ENCODE data around the gene RELN. TPM values are rescaled to one million over a fixed set of nuclear protein-coding genes. Genes with fewer than 3 reads are reported as not detected.

The RELN gene
- total RNA-seq, 2 experiments from 2014 or later: not detected

DNA sequence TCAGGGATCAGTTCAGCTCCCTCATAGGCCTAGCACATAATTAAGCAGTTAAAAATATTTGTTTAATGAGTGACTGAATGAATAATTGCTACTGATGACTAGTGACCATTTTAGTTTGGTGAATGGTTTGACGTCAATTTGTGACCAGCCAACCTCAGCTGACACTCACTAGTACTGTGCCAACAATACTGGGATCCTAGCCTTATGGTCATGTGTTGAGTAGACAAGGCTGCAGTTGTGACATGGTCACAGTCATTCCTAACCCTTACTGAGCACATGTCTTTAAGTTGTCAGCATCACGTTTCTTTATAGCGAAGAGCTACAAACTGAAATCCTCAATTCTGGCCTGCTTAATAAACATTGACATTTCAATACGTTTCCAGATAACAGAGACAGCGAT lies 456.5 kb downstream of the RELN start:
- Mint-ChIP-seq H3K27ac (no peak overlapping the region), H3K4me3 (no peak overlapping the region), H3K4me1 (ENCODE audit: low read depth) (no peaks in the 10 kb centered on the region), H3K9me3 (no peaks in the 10 kb centered on the region), H3K36me3 (ENCODE audit: low read depth) (no peaks in the 10 kb centered on the region), H3K27me3 (peaks cover 33% of the 10 kb centered on the region)
- ATAC-seq (ENCODE audit: poor library complexity) (no peak), DNase-seq (no peak)
- Histone ChIP-seq H3K4me3 (ENCODE audit: low read length) (no peak overlapping the region), H3K27ac (ENCODE audit: low read depth in 1 of 2, low read length in 2 of 2) (no peak overlapping the region), H3K4me1 (ENCODE audit: insufficient read depth, low read length) (no peaks in the 10 kb centered on the region), H3K9me3 (ENCODE audit: control insufficient read depth in 1 of 2, insufficient read depth in 1 of 2, low read length in 2 of 2) (no peaks in the 10 kb centered on the region), H3K36me3 (ENCODE audit: insufficient read depth, low read length) (no peaks in the 10 kb centered on the region), H3K27me3 (ENCODE audit: control insufficient read depth in 1 of 2, insufficient read depth in 2 of 2, low read length in 2 of 2) (peaks cover 0 to 8% of the 10 kb centered on the region in 2 experiments)
- TF ChIP-seq, protein P1, sequence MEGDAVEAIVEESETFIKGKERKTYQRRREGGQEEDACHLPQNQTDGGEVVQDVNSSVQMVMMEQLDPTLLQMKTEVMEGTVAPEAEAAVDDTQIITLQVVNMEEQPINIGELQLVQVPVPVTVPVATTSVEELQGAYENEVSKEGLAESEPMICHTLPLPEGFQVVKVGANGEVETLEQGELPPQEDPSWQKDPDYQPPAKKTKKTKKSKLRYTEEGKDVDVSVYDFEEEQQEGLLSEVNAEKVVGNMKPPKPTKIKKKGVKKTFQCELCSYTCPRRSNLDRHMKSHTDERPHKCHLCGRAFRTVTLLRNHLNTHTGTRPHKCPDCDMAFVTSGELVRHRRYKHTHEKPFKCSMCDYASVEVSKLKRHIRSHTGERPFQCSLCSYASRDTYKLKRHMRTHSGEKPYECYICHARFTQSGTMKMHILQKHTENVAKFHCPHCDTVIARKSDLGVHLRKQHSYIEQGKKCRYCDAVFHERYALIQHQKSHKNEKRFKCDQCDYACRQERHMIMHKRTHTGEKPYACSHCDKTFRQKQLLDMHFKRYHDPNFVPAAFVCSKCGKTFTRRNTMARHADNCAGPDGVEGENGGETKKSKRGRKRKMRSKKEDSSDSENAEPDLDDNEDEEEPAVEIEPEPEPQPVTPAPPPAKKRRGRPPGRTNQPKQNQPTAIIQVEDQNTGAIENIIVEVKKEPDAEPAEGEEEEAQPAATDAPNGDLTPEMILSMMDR (IDR thresholded peaks at IDR 0.05): no peak
- ChIA-PET CTCF (no interaction called here), POLR2A (no interaction called here)
- intact Hi-C loops (cut with DNase I, micrococcal nuclease): no loop called here

DNA sequence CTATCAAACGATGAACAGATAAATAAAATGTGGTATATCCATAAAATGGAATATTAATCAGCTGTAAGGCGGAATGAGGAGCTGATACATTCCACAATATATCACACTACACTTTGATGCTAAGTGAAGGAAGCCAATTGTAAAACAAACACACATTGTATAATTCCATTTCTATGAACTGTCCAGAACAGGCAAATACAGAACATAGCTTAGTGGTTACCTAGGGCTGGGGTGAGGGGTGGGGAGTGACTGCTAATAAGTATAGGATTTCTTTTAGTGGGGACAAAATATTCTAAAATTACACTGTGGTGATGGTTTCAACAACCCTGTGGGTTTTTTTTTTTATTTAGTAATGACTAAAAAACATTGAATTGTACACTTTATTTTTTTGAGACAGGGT lies 461.3 kb downstream of the RELN start:
- CTCF ChIA-PET: no interaction called here
- no peak overlapping the region for H3K27ac ChIP-seq (ENCODE audit: low read depth in 1 of 2, low read length in 2 of 2)
- no peaks in the 10 kb centered on the region for H3K9me3 ChIP-seq (ENCODE audit: control insufficient read depth in 1 of 2, insufficient read depth in 1 of 2, low read length in 2 of 2)
- POLR2A ChIA-PET: no interaction called here
- H3K4me3 ChIP-seq (ENCODE audit: low read length): no peak overlapping the region
- Mint-ChIP-seq H3K9me3 (no peaks in the 10 kb centered on the region), H3K4me1 (ENCODE audit: low read depth) (no peaks in the 10 kb centered on the region), H3K27me3 (peaks cover 42% of the 10 kb centered on the region), H3K4me3 (no peak overlapping the region), H3K36me3 (ENCODE audit: low read depth) (no peaks in the 10 kb centered on the region), H3K27ac (no peak overlapping the region)
- TF ChIP-seq, protein P1 (IDR thresholded peaks at IDR 0.05): no peak
- peaks cover 2 to 4% of the 10 kb centered on the region in 2 experiments for H3K27me3 ChIP-seq (ENCODE audit: control insufficient read depth in 1 of 2, insufficient read depth in 2 of 2, low read length in 2 of 2)
- H3K36me3 ChIP-seq (ENCODE audit: insufficient read depth, low read length): no peaks in the 10 kb centered on the region
- intact Hi-C loops (cut with DNase I, micrococcal nuclease): no loop called here
- DNase-seq (no peak), ATAC-seq (ENCODE audit: poor library complexity) (no peak)
- no peaks in the 10 kb centered on the region for H3K4me1 ChIP-seq (ENCODE audit: insufficient read depth, low read length)

DNA sequence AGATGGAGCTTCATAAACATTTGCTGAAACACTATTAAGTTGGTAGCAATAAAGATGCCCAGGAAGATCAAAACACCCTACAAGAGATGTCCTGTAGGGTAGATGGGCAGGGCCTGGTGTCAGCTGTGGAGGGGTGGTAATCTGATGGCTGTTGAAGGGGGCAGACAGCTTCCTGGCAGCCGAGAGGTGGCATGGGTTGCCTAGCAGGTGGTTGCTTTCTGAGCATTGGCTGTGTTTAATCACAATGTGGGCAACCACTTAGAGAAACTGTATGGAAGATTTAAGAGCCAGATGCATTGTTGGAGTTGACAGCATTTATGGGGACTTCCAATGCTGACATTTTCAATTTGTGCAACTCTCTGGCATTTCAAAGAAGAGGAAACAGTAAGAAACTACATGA lies 463.5 kb downstream of the RELN start:
- H3K4me3 ChIP-seq (ENCODE audit: low read length): no peak overlapping the region
- H3K9me3 Mint-ChIP-seq: no peaks in the 10 kb centered on the region
- no peak overlapping the region for H3K4me3 Mint-ChIP-seq
- H3K27me3 ChIP-seq (ENCODE audit: control insufficient read depth in 1 of 2, insufficient read depth in 2 of 2, low read length in 2 of 2): peaks cover 2 to 4% of the 10 kb centered on the region in 2 experiments
- H3K4me1 ChIP-seq (ENCODE audit: insufficient read depth, low read length): no peaks in the 10 kb centered on the region
- intact Hi-C loops (cut with DNase I, micrococcal nuclease): no loop called here
- ATAC-seq (ENCODE audit: poor library complexity) (no peak), DNase-seq (no peak)
- no peak overlapping the region for H3K27ac ChIP-seq (ENCODE audit: low read depth in 1 of 2, low read length in 2 of 2)
- ChIA-PET POLR2A (no interaction called here), CTCF (no interaction called here)
- no peaks in the 10 kb centered on the region for H3K36me3 Mint-ChIP-seq (ENCODE audit: low read depth)
- no peaks in the 10 kb centered on the region for H3K9me3 ChIP-seq (ENCODE audit: control insufficient read depth in 1 of 2, insufficient read depth in 1 of 2, low read length in 2 of 2)
- H3K36me3 ChIP-seq (ENCODE audit: insufficient read depth, low read length): no peaks in the 10 kb centered on the region
- no peaks in the 10 kb centered on the region for H3K4me1 Mint-ChIP-seq (ENCODE audit: low read depth)
- TF ChIP-seq, protein P1 (IDR thresholded peaks at IDR 0.05): no peak
- H3K27ac Mint-ChIP-seq: no peak overlapping the region
- H3K27me3 Mint-ChIP-seq: peaks cover 40% of the 10 kb centered on the region

Data from CD4-positive, alpha-beta T cell (primary cell).